HG03354 (cell line): ENCODE measurements around the gene TRIM41.
"Not testable (repeated sequence)": the region's sequence is repeated elsewhere in the genome, so short reads cannot be mapped to it uniquely, and the experiment has no call there.

Source experiments
- ATAC-seq: cut with Tn5 transposase; IDR thresholded peaks from one replicate; pipeline ENCODE4 v1.9.1; 2021; ENCODE audit warnings: mild to moderate bottlenecking; ENCODE audit not compliant: unreplicated experiment, poor library complexity, severe bottlenecking

Gene TRIM41

DNA sequence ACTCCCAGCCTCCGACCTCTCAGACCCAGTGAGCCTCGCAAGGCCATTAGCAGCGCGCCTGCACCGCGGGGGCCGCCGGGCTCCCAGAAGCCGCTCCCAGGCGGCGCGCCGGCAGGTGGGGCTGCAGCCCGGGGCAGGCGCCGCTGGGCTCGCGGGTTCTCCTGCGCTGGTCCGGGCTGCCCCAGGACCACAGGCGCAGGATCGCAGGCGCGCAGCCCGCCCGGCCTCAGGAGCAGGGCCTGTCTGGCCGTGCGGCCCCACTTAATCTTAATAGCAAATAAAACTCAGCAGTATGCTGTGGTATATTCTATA is 50.3 kb downstream of the TRIM41 start:
- ATAC-seq, result not testable (repeated sequence)

DNA sequence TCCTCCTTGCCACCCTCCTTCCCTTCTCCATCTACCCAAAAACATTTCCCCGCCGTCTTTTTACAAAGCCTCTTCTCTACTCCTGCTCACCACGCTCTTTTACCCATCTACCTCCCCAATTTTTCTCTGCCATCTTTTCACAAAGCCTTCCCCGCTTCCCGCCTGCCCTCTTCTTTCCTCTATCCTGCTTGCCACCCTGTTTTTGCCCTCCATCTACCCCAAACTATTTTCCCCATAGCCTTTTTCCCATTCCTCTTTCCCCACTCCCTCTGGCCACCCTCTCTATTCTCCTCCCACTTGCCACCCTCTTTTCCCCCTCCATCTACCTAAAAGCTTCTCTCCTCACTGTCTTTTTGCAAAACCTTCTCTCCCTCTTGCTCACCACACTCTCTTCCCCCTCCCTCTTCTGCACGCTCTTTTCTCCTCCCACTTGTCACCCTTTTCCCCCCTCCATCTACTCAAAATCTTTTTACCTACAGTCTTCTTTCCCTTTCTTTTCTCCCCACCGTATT is 57.2 kb downstream of the TRIM41 start:
- no peak for ATAC-seq

DNA sequence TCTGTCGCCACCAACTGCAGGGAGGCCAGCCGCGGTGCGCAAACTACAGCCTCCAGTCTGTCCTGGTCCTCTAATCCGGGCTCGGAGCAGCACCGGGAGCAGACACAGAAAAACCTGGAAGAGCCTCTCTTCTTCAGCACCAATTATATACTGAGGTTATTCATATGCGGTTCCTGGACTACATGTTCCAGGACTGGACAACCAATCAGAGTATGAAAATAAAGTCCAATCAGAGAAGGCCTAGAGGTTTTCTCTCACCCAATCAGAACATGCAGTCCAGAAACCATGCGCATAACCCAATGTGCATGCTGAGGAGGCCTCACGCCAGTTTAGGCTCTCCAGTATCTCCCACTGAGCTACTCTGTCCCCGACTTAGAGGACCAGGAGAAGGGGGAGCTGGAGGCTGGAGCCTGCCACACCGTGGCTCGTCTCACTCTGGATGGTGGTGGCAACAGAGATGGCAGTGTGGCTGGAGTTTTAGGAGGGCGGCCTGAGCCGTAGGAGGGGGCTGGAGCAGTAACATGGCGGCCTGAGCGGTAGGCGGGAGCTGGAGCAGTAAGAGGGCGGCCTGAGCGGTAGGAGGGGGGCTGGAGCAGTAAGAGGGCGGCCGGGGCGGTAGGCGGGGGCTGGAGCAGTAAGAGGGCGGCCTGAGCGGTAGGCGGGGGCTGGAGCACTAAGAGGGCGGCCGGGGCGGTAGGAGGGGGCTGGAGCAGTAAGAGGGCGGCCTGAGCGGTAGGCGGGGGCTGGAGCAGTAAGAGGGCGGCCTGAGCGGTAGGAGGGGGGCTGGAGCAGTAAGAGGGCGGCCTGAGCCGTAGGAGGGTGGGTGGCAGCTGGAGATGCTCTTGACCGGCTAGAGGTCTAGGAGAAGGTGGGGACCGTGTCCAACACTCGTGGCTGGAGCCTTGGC is 58.2 kb downstream of the TRIM41 start:
- ATAC-seq, result no peak

DNA sequence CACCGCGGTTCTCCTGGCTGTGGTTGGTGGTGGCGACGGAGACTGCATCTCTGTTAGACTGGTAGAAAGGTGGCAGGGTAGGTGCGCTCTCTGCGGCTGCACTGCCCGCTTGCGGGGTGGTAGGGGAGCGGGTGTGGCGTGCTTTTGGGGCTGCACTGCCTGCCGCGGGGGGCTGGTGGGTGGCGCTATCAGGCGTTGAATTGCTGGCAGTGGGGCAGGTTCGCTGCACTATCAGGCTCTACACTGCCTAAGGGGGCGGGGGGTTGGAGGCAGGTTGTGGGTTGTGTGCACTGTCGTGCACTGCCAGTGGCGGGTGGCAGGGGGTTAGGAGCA is 58.9 kb downstream of the TRIM41 start:
- ATAC-seq, result no peak

DNA sequence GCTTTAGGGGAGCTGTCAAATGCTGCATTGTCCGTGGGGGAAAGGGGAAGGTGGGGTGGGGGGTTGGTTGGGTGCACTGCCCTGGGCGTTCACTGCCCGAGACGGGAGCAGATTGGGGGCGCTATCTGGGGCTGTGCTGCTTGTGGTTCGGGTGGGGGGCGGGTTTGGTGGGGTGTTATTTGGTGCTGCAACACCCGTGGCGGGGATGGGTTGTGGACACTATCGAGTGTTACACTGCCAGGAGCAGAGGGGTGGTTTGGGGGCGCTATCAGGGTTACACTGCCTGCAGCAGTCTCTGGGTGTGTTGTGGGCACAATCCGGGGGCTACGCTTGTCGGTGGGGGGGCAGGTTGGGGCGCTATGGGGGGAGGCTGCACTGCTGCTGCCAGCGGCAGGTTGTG is 59.3 kb downstream of the TRIM41 start:
- not testable (repeated sequence) for ATAC-seq

DNA sequence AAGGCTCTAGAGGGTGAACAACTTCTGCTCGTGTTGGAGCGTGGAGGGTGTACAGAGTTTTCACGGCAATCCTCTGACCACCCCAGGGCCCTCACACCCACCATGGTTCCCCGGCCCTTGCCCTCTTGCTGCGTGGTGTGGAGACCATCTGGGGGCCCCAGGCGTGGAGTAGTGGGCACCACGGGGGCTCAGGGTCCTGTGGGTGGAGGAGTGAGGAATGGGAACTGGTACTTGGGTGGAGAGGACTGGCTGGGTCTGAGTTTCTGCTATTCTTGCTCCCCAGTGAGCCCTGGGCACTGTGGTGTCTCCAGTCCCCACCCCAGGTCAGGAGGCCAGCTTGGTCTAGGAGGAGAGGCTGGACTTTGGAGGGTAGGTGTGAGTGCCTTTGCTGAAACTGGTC is 59.8 kb downstream of the TRIM41 start:
- ATAC-seq, result no peak

DNA sequence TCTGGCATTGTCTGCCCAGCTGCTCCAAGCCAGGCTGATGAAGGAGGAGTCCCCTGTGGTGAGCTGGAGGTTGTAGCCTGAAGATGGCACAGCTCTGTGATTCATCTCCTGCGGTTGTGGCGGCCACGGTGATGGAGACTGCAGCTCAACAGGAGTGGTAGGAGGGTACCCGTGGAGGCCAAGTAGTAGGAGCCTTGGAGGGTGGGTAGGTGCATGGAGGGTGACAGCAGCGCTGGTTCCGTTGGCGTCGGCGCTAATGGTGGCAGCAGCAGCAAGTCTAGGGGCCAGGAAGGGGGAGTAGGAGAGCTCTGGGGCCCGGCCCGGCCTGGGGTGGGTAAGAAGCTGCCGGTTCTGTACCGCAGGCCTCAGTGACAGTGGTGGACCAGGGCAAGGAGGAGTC is 60.3 kb downstream of the TRIM41 start:
- no peak for ATAC-seq

DNA sequence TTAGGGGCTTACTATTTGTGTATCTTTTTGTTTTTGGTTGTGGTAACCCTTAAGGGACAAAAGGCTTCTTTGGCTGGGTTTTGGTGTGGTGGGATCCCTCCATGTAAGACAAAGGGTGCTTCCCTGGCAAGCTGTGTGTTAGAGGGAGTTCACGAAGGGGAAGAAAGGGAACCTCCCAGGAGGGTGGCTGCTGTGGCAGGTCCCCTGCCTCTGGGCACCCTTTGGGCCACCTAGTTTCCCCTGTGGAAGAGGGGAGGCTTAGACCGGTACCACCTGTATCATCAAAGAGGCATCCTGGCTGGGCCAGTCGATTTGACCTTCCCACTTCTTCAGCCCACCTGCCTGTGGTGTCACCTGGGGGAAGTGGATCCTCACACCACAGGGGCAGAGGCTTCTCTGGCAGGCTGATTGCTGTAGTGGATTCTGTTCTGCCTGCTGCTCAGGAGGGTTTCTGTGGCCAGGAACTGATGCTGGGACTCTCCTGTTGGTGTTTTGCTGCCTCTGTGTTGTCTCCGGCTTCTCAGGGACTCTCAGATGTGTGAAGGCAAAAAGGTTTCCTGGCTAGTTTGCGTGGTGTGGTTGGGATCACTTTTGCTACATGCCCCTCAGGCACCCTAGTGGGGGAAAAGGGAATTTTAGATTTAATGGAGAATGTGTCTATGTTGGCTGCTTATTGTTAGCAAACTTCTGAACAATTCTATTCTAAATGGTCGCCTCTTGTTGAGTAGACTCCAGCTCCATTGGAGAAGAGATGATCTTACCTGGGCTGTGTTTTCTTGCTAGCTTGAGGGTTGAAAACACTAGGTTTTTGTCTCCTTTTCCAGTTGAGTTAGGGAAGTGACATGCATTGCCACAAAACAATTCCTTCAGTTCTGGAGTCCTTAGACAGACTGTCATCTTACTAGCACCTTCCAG is 61.0 kb downstream of the TRIM41 start:
- not testable (repeated sequence) for ATAC-seq
